ENCODE measurements around the gene HSDL1.

- TF ChIP-seq POLR2AphosphoS5 (IDR thresholded peaks at IDR 0.05; ENCODE audit: low read depth, low read length) (no peak), POLR2A (IDR thresholded peaks at IDR 0.05; ENCODE audit: low read depth, low read length) (no peak), TAF1 (IDR thresholded peaks at IDR 0.05; ENCODE audit: low read depth, low read length) (no peak), SPI1 (IDR thresholded peaks at IDR 0.05; ENCODE audit: low read depth, low read length) (no peak), PAX5 (IDR thresholded peaks at IDR 0.05; ENCODE audit: insufficient read depth, low read length, severe bottlenecking) (no peak), POU2F2 (IDR thresholded peaks at IDR 0.05; ENCODE audit: low read depth, low read length) (no peak)
These were observed 27.5 kb downstream of the HSDL1 start for GRCh38 chr16:84117494-84117843.

Data from GM12891 (cell line).